ENCODE data around the gene PGS1.

PGS1 gene

DNA sequence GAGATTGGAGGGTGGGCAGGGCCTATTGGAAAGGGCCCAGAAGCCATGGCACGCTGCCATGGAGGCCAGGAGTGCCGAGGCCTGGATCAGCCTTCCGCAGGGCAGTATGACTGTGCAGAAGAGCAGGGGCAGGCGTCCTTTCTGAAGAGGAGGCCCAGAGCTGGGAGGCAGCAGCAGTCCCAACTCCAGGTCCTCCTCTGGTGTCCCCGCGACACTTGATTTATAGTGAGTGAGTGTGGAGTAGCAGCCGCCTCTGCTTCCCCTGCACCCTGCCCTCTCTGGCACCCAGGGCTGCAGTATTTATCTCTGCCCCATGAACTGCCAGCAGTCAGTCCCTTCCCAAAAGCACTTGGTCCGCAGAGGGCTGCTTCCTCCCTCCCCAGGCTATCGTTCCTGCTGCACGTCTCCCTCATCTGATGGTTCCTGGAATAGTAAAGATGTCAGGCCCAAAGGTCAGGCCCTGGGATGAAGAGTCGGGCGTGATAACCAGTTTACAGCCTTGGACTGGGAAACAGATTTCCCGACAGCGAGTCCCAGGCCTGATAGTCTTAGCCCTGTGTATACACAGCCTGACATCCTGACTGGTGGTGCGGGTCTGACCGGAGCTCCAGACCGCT is 32.9 kb downstream of the PGS1 start:
- DNase-seq = no peak

GRCh38 chr17:78412403-78412802 is 34.0 kb downstream of the PGS1 start:
- peak; percentile 66 for DNase-seq

GRCh38 chr17:78414178-78415162 is 36.0 kb downstream of the PGS1 start:
- DNase-seq = peak; percentile 78

DNA sequence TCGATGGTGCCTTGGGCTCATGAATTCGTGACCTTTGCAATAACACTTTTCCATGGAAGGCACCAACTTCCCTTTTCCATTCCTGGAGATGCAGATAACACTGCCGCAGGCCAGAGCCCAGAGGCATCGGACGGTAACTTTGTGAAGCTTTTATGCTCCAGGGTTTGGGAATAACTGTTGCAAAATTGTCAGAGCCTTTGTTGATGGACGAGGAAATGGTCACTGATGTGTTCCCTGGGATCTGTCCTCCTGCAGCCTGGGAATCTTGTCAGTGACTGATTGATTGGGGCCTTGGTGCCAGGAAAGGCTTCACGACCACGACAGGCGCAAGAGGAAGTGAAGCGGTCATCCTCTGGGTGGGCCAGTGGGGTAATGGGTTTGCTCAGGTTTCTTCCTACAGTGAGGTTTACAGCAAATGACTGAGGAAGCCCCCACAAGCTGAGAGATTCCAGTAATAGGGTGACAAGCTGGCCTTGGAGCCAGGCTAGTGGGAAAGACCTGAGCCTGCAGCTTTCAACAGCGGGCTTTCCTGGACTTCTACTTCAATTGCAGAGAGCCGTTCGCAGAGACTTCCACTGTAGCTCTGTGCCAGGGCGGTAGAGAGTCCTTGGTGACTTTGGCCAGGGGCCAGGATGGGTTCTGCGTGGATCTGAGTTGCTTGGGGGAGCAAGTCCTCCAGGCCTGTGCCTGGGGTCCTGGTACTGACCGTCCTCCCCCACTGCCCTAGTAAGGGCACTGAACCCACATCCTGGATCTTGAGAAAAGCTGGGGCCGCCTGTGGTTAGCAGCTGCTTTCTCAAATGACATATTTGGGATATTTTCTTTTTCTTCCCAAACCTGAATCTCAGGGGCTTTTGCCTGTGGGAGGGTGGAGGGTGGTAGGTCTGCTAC is 37.6 kb downstream of the PGS1 start:
- DNase-seq = no peak

DNA sequence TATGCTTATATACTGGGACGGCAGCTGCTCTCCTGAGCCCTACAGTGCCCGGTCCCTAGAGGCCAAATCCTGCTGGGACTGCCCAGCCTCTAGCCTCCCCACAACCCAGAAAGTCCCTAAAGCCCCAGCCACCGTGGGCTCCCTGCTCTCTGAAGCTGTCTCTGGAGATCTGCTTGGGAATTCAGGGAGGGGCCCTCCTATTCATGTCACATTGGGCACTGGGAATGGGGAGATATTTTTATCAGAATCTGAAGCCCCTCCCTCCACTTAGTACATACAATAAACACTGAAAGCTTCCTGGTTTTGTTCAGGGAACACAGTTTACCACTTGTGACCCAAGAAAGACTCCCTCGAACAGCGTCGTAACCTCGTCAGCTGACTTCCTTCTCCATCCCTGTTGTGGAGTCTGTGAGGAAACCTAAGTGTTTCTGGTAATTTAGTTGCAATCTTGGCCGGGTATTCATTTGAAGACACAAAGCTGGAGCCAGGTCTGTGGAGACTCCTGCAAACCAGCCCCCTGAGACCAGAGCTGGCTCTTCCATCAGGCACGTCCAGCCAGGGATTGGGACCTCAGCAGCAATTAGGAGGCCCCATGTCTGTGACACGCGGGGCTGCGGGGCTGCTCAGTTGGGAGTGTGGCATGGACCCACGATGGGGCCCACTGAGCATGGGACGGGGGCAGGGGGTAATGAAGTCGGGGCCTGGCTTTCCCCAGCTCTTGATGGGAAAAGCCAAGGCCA is 38.5 kb downstream of the PGS1 start:
- no peak for DNase-seq

DNA sequence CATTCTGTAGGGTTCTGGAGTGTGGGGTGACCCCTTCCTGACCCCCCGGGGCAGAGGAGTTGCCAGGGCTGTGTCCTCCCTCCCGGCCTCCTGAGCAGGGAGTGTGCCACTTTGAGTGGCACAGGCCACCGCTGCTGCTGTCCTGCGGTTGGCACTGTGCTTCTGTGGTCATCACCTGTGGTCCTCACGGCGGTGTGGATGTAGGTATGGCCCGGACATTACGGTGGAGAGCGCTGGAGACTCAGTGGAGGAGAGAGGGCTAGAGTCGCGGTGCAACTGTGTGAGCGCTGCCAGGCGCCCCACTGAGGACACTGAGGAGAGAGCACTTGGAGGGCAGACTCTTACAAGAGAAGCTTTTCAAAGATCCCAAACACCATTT is 39.1 kb downstream of the PGS1 start:
- DNase-seq = no peak

GRCh38 chr17:78418326-78419026 is 40.0 kb downstream of the PGS1 start:
- DNase-seq = no peak

DNA sequence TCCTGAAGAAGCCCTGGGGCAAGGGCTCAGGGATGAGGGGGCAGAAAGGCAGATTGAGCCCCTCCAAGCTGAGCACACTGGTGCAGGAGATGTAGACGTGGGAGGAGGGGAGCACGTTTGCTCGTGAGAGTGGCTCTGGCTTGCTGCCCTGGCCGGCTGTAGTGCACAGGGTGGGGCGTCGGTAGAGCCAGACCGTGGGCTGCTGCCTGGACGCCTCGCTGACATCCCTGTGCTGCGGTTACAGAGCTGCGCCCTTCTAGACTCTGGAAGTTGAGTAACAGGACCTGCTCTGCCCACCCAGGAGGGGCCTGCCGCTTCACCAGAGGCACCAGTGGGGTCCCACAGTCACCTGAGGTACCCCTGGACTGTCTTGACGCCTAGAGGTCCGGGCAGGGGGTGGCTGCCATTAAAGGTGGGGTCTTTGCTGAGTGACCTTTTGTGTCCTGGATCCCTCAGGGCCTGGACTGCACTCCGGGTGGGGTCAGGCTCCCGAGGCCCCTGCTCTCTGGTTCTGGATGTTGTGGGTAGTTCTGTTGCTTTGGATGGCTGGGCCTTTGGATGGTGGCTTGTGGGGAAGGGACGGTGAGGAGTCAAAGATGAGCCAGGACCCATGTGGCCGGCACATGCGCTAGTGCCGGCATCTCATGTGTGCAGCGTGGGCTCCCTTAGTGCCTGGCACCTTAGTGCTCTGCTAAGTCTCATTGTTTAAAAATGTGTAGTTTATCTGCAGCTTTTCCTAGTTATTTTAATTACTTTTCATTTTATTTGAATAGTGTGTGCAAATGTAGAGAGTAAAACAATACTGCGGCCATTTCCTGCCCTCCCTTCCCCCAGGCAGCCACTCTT is 41.7 kb downstream of the PGS1 start:
- no peak for DNase-seq

DNA sequence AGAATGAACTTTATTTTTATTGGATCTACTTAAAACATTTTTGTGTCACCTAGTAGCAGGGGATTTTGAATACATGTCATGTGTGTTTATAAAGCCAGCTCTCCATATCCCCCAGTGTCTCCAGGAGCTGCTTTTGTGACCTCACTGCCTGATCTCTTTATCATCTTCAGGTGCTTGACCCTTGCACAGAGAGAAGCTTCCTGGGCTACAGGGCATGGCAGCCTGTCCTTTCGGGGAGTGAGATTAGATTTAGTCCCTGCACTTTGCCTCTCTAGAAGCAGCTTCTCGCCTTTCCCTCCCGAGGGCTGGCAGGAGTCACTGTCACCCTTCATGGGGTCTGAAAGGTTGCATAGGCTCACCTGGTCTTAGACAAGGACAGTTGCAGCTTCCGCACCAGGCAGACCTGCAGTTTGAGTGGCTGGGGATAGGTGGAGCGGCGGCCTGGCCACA is 42.7 kb downstream of the PGS1 start:
- no peak for DNase-seq

DNA sequence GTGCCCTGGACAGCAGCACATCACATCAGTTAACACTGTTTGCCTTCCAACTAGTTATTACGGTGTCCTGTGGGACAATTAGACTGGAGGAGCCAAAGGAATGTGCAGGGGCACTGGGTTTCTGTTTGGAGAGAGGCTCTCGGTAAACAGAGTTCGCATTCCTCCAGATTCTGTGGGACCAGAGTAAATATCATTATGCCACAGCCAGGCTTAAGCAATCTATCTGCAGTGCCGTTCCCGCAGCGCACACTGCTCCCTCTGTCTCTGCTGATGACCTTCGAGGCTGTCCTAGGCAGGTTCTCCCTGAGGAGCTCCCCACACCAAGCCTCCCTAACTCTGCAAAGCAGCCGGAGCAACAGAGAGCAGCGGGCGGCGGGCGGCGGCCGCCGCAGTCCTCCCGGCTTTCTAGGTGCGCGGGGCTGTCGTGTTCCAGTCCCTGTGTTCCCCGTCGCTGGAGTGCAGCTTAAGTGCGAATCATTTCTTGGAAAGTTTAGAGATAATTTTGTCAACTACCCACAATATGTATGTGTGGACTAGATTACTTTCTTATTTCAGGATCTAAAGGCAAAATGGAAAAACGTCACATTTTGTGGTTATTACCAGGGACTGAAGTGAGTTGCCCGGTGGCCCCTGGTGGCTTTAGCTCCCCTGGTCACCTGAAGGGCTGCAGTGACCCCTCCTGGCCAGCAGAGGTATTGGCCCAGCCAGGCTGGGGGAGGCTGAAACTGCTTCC is 43.3 kb downstream of the PGS1 start:
- peak; percentile 91 for DNase-seq

DNA sequence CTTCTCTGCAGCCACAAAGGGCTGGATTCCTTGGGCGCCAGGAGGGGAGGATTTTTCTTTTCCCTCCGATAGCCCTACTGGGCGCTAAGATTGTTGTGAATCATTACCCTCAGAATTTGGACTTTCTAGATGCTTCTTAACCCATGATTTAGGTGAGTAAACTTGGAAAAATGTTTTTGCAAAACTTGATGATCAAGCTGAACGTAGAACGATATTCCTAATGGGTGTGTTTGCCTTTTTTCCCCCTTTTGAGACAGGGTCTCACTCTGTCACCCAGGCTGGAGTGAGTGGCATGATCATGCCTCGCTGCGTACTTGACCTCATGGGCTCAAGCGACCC is 43.8 kb downstream of the PGS1 start:
- no peak for DNase-seq

DNA sequence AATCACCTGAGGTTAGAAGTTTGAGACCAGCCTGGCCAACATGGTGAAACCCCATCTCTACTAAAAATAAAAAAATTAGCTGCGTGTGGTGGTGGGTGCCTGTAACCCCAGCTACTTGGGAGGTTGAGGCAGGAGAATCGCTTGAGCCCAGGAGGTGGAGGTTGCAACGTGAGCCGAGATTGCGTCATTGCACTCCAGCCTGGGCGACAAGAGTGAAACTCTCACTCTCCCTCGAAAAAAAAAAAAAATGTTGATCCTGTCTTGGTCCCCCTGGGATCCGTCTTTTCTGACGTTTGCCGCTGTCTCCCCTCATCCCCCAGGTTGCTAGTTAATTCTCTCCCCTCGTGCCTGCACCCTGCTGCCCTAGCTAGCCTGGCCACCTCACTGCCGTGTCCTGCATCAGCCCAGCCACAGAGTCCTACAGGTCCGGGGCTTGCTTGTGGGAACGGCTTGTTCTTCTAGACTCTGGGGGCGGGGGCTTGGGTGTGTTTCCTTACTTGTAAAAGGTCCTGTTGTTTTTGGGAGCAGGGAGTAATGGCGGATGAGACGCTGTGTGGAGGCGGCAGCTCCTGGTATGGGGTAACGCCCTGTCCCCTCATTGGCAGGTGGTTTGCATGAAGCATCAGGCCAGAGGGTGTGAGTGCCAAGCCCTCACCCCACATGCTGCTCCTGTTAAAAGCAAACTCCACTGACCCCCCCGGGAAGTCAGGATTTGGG is 44.6 kb downstream of the PGS1 start:
- DNase-seq = no peak

DNA sequence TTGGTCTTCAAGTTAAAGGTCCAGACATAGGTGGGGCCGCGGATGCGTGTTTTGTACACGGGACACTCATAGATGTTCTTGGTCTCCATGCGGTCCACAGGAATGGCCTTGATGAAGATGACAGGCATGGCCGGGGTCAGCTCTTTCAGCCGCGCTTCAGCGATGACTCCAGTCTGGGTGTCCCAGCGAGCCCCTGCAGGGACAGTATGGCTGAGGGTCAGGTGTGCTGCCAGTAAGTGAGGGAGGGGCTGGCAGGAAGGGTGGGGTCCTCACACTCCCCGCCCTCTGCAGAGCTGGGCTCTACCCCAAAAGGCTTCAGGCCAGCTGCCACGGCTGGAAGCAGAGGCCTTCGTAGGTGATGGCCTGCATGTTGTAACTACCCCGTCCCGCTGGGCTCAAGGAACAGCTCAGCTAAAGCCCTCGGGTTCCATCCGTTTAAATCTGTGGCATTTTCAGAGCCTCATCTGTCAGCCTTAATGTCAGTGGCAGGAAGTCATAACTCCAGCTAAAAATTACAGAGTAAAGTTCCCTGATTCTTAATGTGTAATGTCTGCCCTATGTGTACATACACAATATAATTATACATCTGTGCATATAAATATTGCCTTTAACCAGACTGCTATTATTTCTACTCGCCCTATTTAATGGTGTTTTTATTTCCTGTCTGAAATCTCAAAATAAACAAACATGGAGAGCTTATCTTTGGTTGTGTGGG is 45.7 kb downstream of the PGS1 start:
- no peak for DNase-seq

DNA sequence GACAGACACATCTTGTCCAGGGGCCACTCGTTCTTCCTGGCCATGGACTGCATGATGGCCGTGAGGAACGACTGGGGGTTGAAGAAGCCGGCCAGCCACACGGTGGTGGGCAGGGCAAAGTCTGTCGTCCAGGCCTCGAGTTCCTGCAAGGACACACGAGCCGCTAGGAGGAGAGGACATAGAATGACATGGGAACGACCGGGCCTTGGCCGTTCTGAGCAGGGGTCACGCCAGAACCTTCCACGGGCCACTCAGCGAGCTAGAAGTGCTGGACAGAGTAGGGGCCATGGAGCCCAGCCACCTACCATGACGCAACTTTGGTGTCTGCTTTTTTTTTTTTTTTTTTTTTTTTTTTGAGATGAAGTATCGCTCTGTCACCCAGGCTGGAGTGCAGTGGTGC is 47.0 kb downstream of the PGS1 start:
- no peak for DNase-seq

GRCh38 chr17:78426293-78426879 is 47.9 kb downstream of the PGS1 start:
- DNase-seq = no peak

GRCh38 chr17:78427140-78427539 is 48.7 kb downstream of the PGS1 start:
- DNase-seq = no peak

DNA sequence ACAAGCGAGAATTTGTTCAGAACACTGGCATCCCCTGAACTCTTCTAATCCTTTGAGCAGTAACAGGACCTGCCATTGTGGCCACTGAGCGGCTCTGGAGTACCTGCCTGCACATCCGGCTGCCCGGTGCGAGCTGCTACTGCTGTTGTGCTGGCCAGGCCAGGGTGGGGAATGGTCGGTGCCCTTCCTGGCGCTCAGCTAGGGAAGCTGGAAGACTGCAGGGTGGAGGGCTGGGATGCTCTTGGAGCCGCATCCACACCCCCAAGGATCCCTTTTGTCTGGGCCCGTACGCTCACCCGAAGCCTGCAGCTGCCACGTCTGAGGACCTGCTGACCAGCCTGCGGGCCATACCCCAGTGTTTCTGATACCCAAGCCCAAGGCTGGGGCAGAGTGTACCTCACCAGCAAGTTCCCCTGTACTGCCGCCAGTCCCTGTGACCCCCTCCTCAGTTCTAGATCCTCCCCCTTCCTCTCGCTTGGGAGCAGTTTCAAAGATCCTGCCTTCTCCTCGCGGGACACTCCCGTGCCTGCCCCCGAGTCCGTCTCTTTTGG is 49.7 kb downstream of the PGS1 start:
- no peak for DNase-seq
